H9 (cell line): ENCODE data around the gene CLCN2. TPM values are rescaled to one million over a fixed set of nuclear protein-coding genes. Genes with fewer than 3 reads are reported as not detected.

Experiments used
- DNase-seq: peaks from one replicate; pipeline ENCODE4 v3.0.0-alpha.2; 2017
- H2AFZ ChIP-seq: one replicate; pipeline ENCODE4 v1.6.1; 2013; ENCODE audit warnings: mild to moderate bottlenecking, low read length, control low read depth, moderate library complexity
- H2AK5ac ChIP-seq: 2 replicates; pipeline ENCODE4 v1.6.1; 2013; ENCODE audit warnings: low read length, control low read depth, mixed read lengths; ENCODE audit not compliant: insufficient read length
- H2BK120ac ChIP-seq: one replicate; pipeline ENCODE4 v1.6.1; 2013; ENCODE audit warnings: low read depth, mild to moderate bottlenecking, low read length, control low read depth, inconsistent platforms; ENCODE audit not compliant: poor library complexity, severe bottlenecking
- H2BK12ac ChIP-seq: 2 replicates; pipeline ENCODE4 v1.6.1; 2013; ENCODE audit warnings: low read length, control low read depth, mixed read lengths, low read depth; ENCODE audit not compliant: insufficient read length
- H2BK15ac ChIP-seq: 2 replicates; pipeline ENCODE4 v1.6.1; 2013; ENCODE audit warnings: low read depth, low read length, control low read depth
- H2BK20ac ChIP-seq: one replicate; pipeline ENCODE4 v1.6.1; 2013; ENCODE audit warnings: low read depth, mild to moderate bottlenecking, low read length, control low read depth, inconsistent platforms; ENCODE audit not compliant: poor library complexity, severe bottlenecking
- H2BK5ac ChIP-seq: 2 replicates; pipeline ENCODE4 v1.6.1; 2013; ENCODE audit warnings: low read length, control low read depth, mixed read lengths; ENCODE audit not compliant: insufficient read length
- H3K14ac ChIP-seq: 2 replicates; pipeline ENCODE4 v1.6.1; 2013; ENCODE audit warnings: low read length, control low read depth; ENCODE audit not compliant: insufficient read depth
- H3K18ac ChIP-seq: 2 replicates; pipeline ENCODE4 v1.6.1; 2013; ENCODE audit warnings: low read depth, mild to moderate bottlenecking, mixed read lengths, low read length, control low read depth; ENCODE audit not compliant: insufficient read length
- H3K23ac ChIP-seq: 2 replicates; pipeline ENCODE4 v1.6.1; 2013; ENCODE audit warnings: low read length, control low read depth, mixed read lengths, low read depth; ENCODE audit not compliant: insufficient read length
- H3K23me2 ChIP-seq: 2 replicates; pipeline ENCODE4 v1.6.1; 2013; ENCODE audit warnings: low read depth, mild to moderate bottlenecking, mixed read lengths, low read length, control low read depth; ENCODE audit not compliant: insufficient read length, poor library complexity, severe bottlenecking
- H3K27ac ChIP-seq: 2 replicates; pipeline ENCODE4 v1.5.1; 2013; ENCODE audit warnings: low read length, control low read depth, mixed read lengths, low read depth; ENCODE audit not compliant: insufficient read length
- H3K27me3 ChIP-seq: 2 replicates; pipeline ENCODE4 v1.6.1; 2013; ENCODE audit warnings: low read length, control low read depth, inconsistent platforms; ENCODE audit not compliant: insufficient read depth
- H3K4ac ChIP-seq: 2 replicates; pipeline ENCODE4 v1.6.1; 2013; ENCODE audit warnings: low read depth, mild to moderate bottlenecking, control low read depth, inconsistent platforms, low read length, moderate library complexity
- H3K4me1 ChIP-seq: 2 replicates; pipeline ENCODE4 v1.6.1; 2013; ENCODE audit warnings: low read length, control low read depth, inconsistent platforms; ENCODE audit not compliant: insufficient read depth
- H3K4me2 ChIP-seq: 2 replicates; pipeline ENCODE4 v1.6.1; 2013; ENCODE audit warnings: low read length, control low read depth, mixed read lengths; ENCODE audit not compliant: insufficient read length, insufficient read depth
- H3K56ac ChIP-seq: 2 replicates; pipeline ENCODE4 v1.6.1; 2013; ENCODE audit warnings: low read depth, mild to moderate bottlenecking, mixed read lengths, low read length, control low read depth; ENCODE audit not compliant: insufficient read length
- H3K79me1 ChIP-seq: 2 replicates; pipeline ENCODE4 v1.6.1; 2013; ENCODE audit warnings: low read depth, mild to moderate bottlenecking, moderate library complexity, low read length, control low read depth, inconsistent platforms; ENCODE audit not compliant: insufficient read depth, poor library complexity, severe bottlenecking
- H3K79me2 ChIP-seq: 2 replicates; pipeline ENCODE4 v1.6.1; 2013; ENCODE audit warnings: low read length, control low read depth, inconsistent platforms; ENCODE audit not compliant: insufficient read depth
- H3K9ac ChIP-seq: 2 replicates; pipeline ENCODE4 v1.6.1; 2013; ENCODE audit warnings: low read length, control low read depth, mixed read lengths; ENCODE audit not compliant: insufficient read length; ENCODE audit errors: extremely low read depth
- H3K9me3 ChIP-seq: one replicate; pipeline ENCODE4 v1.6.1; 2013; ENCODE audit warnings: low read depth, low read length, inconsistent platforms; ENCODE audit not compliant: control insufficient read depth
- H3T11ph ChIP-seq: one replicate; pipeline ENCODE4 v1.6.1; 2013; ENCODE audit warnings: mild to moderate bottlenecking, low read length, control low read depth, inconsistent platforms
- H4K20me1 ChIP-seq: one replicate; pipeline ENCODE4 v1.6.1; 2013; ENCODE audit not compliant: control insufficient read depth, insufficient read length, insufficient read depth
- H4K5ac ChIP-seq: 2 replicates; pipeline ENCODE4 v1.6.1; 2013; ENCODE audit warnings: low read depth, mild to moderate bottlenecking, mixed read lengths, low read length, control low read depth; ENCODE audit not compliant: insufficient read length
- H4K8ac ChIP-seq: replicated peaks from 2 replicates; pipeline ENCODE4 v1.6.1; 2013; ENCODE audit warnings: low read length, control low read depth, mixed read lengths, low read depth; ENCODE audit not compliant: insufficient read length
- H4K91ac ChIP-seq: 2 replicates; pipeline ENCODE4 v1.6.1; 2013; ENCODE audit warnings: low read depth, mild to moderate bottlenecking, moderate library complexity, mixed read lengths, low read length, control low read depth; ENCODE audit not compliant: insufficient read length
- H3K27ac Mint-ChIP-seq, 3 experiments: 2 replicates in 2 of 3; 3 replicates in 1 of 3; pipeline ENCODE4 v1.8.0; 2020 to 2021; ENCODE audit warnings: mixed read lengths in 3 of 3, mild to moderate bottlenecking in 1 of 3, moderate library complexity in 1 of 3
- H3K27me3 Mint-ChIP-seq: 2 replicates; pipeline ENCODE4 v1.8.0; 2021; ENCODE audit warnings: low read depth, mild to moderate bottlenecking, moderate library complexity, mixed read lengths
- H3K36me3 Mint-ChIP-seq, 3 experiments: 2 replicates in 2 of 3; 3 replicates in 1 of 3; pipeline ENCODE4 v1.8.0; 2020 to 2021; ENCODE audit warnings: low read depth in 3 of 3, mixed read lengths in 3 of 3; ENCODE audit not compliant: insufficient read depth in 1 of 3
- H3K4me1 Mint-ChIP-seq, 2 experiments: 2 replicates each; pipeline ENCODE4 v1.8.0; 2020; ENCODE audit warnings: mixed read lengths in 2 of 2
- H3K4me3 Mint-ChIP-seq, 2 experiments: 2 replicates in 1 of 2; 3 replicates in 1 of 2; pipeline ENCODE4 v1.8.0; 2020 to 2021; ENCODE audit warnings: mild to moderate bottlenecking in 2 of 2, mixed read lengths in 2 of 2, moderate library complexity in 1 of 2
- H3K9me3 Mint-ChIP-seq, 2 experiments: 2 replicates in 1 of 2; 3 replicates in 1 of 2; pipeline ENCODE4 v1.8.0; 2020; ENCODE audit warnings: mild to moderate bottlenecking in 2 of 2, mixed read lengths in 2 of 2, moderate library complexity in 1 of 2
- WGBS: extraction: QIAGEN DNeasy Blood & Tissue Kit; methylation state at CpG from one replicate; pipeline ENCODE4 v1.1.7; 2013; ENCODE audit warnings: missing lambda C conversion rate, low lambda C conversion rate, mixed read lengths; ENCODE audit not compliant: insufficient read length; ENCODE audit errors: extremely low coverage; 5-methylcytosine and 5-hydroxymethylcytosine counted together
- total RNA-seq: library from RNA; stranded (reverse); gene quantifications from 2 replicates; pipeline ENCODE4 v1.2.1, GENCODE V29; 2021
- TF ChIP-seq, protein P1 (sequence below): fragments of 200-600 bp; sonication (generic); conservative IDR thresholded peaks from 3 replicates; pipeline ENCODE4 v1.8.0; 2021; ENCODE audit warnings: antibody characterized with exemption, mild to moderate bottlenecking

CLCN2 gene
- total RNA-seq, 1 experiment from 2014 or later, result 17.2 TPM

DNA sequence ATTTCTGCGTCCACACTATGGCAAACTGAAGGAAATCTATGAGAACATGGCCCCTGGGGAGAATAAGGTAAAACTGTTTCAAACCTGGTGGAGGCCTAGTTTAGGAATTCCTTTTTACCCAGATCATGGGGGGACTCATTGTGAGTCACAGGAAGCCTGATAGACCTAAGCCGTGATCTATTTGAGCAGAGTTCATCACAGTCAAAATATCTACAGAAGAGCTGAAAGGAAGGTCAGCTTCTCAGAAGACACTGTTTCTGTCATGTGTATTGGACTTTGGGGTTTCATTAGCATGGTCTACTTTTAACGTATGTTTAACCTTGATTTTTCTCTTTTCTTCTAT is 61.1 kb downstream of the CLCN2 start:
- H3K27me3 ChIP-seq, result no peaks in the 10 kb centered on the region
- H2BK20ac ChIP-seq, result no peak overlapping the region
- peak overlapping the region in 1 of 3 experiments; percentile 88; a peak in 1 of 7 replicates for H3K27ac Mint-ChIP-seq
- no peak overlapping the region for H4K8ac ChIP-seq
- no peak overlapping the region for H2BK120ac ChIP-seq
- no peaks in the 10 kb centered on the region for H4K20me1 ChIP-seq
- no peak overlapping the region for H2BK5ac ChIP-seq
- TF ChIP-seq, protein P1, sequence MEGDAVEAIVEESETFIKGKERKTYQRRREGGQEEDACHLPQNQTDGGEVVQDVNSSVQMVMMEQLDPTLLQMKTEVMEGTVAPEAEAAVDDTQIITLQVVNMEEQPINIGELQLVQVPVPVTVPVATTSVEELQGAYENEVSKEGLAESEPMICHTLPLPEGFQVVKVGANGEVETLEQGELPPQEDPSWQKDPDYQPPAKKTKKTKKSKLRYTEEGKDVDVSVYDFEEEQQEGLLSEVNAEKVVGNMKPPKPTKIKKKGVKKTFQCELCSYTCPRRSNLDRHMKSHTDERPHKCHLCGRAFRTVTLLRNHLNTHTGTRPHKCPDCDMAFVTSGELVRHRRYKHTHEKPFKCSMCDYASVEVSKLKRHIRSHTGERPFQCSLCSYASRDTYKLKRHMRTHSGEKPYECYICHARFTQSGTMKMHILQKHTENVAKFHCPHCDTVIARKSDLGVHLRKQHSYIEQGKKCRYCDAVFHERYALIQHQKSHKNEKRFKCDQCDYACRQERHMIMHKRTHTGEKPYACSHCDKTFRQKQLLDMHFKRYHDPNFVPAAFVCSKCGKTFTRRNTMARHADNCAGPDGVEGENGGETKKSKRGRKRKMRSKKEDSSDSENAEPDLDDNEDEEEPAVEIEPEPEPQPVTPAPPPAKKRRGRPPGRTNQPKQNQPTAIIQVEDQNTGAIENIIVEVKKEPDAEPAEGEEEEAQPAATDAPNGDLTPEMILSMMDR, result no peak
- no peak overlapping the region for H3K23ac ChIP-seq
- H3K4me1 Mint-ChIP-seq, result peaks cover 9 to 11% of the 10 kb centered on the region in 2 experiments
- DNase-seq, result no peak
- H3K9me3 ChIP-seq, result no peaks in the 10 kb centered on the region
- H4K5ac ChIP-seq, result no peak overlapping the region
- no peak overlapping the region for H2BK15ac ChIP-seq
- peak overlapping the region; percentile 96 to 99 for H3K4me3 Mint-ChIP-seq
- H3K27ac ChIP-seq, result no peak overlapping the region
- no peak overlapping the region for H2AK5ac ChIP-seq
- peaks cover 48 to 59% (median 55%) of the 10 kb centered on the region in 3 experiments for H3K36me3 Mint-ChIP-seq
- no peak overlapping the region for H3K9ac ChIP-seq
- no peak overlapping the region for H3K14ac ChIP-seq
- peak overlapping the region; percentile 74 for H3K4me2 ChIP-seq
- no peak overlapping the region for H4K91ac ChIP-seq
- H3K79me2 ChIP-seq, result peaks cover 11% of the 10 kb centered on the region; the same call in 1 of the 2 replicates
- no peak overlapping the region for H3K18ac ChIP-seq
- no peaks in the 10 kb centered on the region for H3K79me1 ChIP-seq
- WGBS, result no CpG with 5 or more reads among the region's 3 CpGs
- H3K4ac ChIP-seq, result no peak overlapping the region
- no peak overlapping the region for H3T11ph ChIP-seq
- no peaks in the 10 kb centered on the region for H3K4me1 ChIP-seq
- peaks cover 3% of the 10 kb centered on the region; the same call in 1 of the 2 replicates for H3K27me3 Mint-ChIP-seq
- no peaks in the 10 kb centered on the region; a peak in 1 of 5 replicates for H3K9me3 Mint-ChIP-seq
- H2AFZ ChIP-seq, result no peak overlapping the region
- H3K23me2 ChIP-seq, result peaks cover 6% of the 10 kb centered on the region
- H3K56ac ChIP-seq, result no peak overlapping the region
- H2BK12ac ChIP-seq, result no peak overlapping the region
